ENCODE measurements around the gene UQCC2. TPM values are rescaled to one million over a fixed set of nuclear protein-coding genes. Genes with fewer than 3 reads are reported as not detected.

Gene UQCC2
- total RNA-seq, 1 donor from 2014 or later = 99.4 TPM

- Mint-ChIP-seq H3K9me3 (ENCODE audit: low read depth) (no peaks in the 10 kb centered on the region), H3K4me1 (ENCODE audit: low read depth) (peaks cover 40% of the 10 kb centered on the region), H3K27me3 (peaks cover 22% of the 10 kb centered on the region), H3K27ac (peak overlapping the region; percentile 21), H3K36me3 (ENCODE audit: insufficient read depth) (no peaks in the 10 kb centered on the region), H3K4me3 (ENCODE audit: low read depth) (no peak overlapping the region)
- no peak for DNase-seq (ENCODE audit: low spot score, unreplicated experiment)
- TF ChIP-seq CTCF (IDR thresholded peaks at IDR 0.05; ENCODE audit: unreplicated experiment) = no peak
Measured at GRCh38 chr6:33720998-33721397, 9.5 kb upstream of the UQCC2 start.

- Mint-ChIP-seq H3K4me3 (ENCODE audit: low read depth) (no peak overlapping the region), H3K4me1 (ENCODE audit: low read depth) (peaks cover 43% of the 10 kb centered on the region), H3K9me3 (ENCODE audit: low read depth) (no peaks in the 10 kb centered on the region), H3K27me3 (peaks cover 14% of the 10 kb centered on the region), H3K36me3 (ENCODE audit: insufficient read depth) (no peaks in the 10 kb centered on the region), H3K27ac (peak overlapping the region; percentile 9)
- DNase-seq (ENCODE audit: low spot score, unreplicated experiment) = no peak
- no peak for TF ChIP-seq CTCF (IDR thresholded peaks at IDR 0.05; ENCODE audit: unreplicated experiment)
Measured at GRCh38 chr6:33719326-33719987, 8.0 kb upstream of the UQCC2 start.

GRCh38 chr6:33718713-33719112 lies 7.2 kb upstream of the UQCC2 start:
- Mint-ChIP-seq H3K36me3 (ENCODE audit: insufficient read depth) (no peaks in the 10 kb centered on the region), H3K27me3 (peaks cover 8% of the 10 kb centered on the region), H3K4me1 (ENCODE audit: low read depth) (peaks cover 43% of the 10 kb centered on the region), H3K27ac (no peak overlapping the region), H3K4me3 (ENCODE audit: low read depth) (no peak overlapping the region), H3K9me3 (ENCODE audit: low read depth) (no peaks in the 10 kb centered on the region)
- no peak for TF ChIP-seq CTCF (IDR thresholded peaks at IDR 0.05; ENCODE audit: unreplicated experiment)
- no peak for DNase-seq (ENCODE audit: low spot score, unreplicated experiment)

GRCh38 chr6:33717934-33718455 lies 6.5 kb upstream of the UQCC2 start:
- peaks cover 2% of the 10 kb centered on the region for H3K27me3 Mint-ChIP-seq
- no peaks in the 10 kb centered on the region for H3K36me3 Mint-ChIP-seq (ENCODE audit: insufficient read depth)
- H3K27ac Mint-ChIP-seq = no peak overlapping the region
- no peak overlapping the region for H3K4me3 Mint-ChIP-seq (ENCODE audit: low read depth)
- no peaks in the 10 kb centered on the region for H3K9me3 Mint-ChIP-seq (ENCODE audit: low read depth)
- H3K4me1 Mint-ChIP-seq (ENCODE audit: low read depth) = peaks cover 43% of the 10 kb centered on the region
- no peak for TF ChIP-seq CTCF (IDR thresholded peaks at IDR 0.05; ENCODE audit: unreplicated experiment)
- no peak for DNase-seq (ENCODE audit: low spot score, unreplicated experiment)

GRCh38 chr6:33716890-33717632 lies 5.6 kb upstream of the UQCC2 start:
- Mint-ChIP-seq H3K27me3 (no peaks in the 10 kb centered on the region), H3K9me3 (ENCODE audit: low read depth) (no peaks in the 10 kb centered on the region), H3K36me3 (ENCODE audit: insufficient read depth) (no peaks in the 10 kb centered on the region), H3K4me1 (ENCODE audit: low read depth) (peaks cover 40% of the 10 kb centered on the region), H3K27ac (peak overlapping the region; percentile 43), H3K4me3 (ENCODE audit: low read depth) (no peak overlapping the region)
- no peak for DNase-seq (ENCODE audit: low spot score, unreplicated experiment)
- TF ChIP-seq CTCF (IDR thresholded peaks at IDR 0.05; ENCODE audit: unreplicated experiment) = no peak

Data from progenitor cell of endocrine pancreas (in vitro differentiated cells).